ENCODE results near the gene HNRNPC.
"Not testable (repeated sequence)": the region's sequence is repeated elsewhere in the genome, so short reads cannot be mapped to it uniquely, and the experiment has no call there.

The HNRNPC gene

GRCh38 chr14:21244544-21244943 is 24.7 kb downstream of the HNRNPC start:
- no peak for ATAC-seq
- DNase-seq = no peak

DNA sequence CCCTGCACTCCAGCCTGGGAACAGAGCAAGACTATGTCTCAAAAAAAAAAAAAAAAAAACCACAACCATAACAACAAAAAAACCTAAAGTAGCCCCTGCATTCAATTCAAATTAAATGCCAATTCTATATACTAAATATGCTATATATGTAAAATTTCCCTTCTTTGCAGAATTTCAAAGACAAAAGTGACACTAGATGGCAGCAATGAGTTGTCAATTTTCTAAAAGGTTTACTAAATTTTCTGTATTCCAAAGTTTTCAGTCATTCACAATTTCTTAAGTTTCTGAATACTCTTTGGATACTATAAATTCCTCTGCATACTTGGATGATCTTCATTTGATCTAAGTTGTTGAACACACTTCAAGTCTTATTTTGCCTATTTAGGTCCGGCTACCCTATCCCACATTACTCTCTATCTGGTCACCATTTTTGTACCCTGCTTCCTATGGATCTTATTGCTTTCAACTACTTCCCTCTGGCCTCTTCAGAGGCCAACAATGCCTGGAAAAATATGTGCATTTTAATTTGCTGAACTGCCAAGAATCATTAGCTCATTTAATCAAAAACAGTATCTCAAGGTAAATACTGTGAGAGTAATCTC is 27.9 kb downstream of the HNRNPC start:
- no peak for DNase-seq
- ATAC-seq = no peak

DNA sequence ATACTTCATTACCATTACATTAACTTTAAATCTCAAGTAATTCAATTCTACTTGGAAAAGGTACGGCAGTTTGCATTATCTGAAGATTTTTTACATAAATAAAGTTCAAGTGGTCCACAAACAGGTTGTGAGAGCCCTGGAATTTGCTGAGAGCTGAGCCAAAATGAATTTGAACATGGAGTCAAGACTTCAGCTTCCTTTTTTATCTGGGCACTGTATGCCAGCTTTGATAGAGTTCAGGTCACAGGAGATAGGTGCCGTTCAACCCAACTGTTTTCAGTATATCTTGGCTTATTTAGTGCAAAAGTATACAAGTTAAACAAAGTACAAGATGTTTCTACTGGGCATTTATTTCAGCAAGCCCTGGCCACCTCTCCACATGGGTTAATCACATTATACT is 28.8 kb downstream of the HNRNPC start:
- no peak for ATAC-seq
- no peak for DNase-seq

- ATAC-seq (no peak), DNase-seq (no peak)
Observed at GRCh38 chr14:21238823-21239518, 30.3 kb downstream of the HNRNPC start.

DNA sequence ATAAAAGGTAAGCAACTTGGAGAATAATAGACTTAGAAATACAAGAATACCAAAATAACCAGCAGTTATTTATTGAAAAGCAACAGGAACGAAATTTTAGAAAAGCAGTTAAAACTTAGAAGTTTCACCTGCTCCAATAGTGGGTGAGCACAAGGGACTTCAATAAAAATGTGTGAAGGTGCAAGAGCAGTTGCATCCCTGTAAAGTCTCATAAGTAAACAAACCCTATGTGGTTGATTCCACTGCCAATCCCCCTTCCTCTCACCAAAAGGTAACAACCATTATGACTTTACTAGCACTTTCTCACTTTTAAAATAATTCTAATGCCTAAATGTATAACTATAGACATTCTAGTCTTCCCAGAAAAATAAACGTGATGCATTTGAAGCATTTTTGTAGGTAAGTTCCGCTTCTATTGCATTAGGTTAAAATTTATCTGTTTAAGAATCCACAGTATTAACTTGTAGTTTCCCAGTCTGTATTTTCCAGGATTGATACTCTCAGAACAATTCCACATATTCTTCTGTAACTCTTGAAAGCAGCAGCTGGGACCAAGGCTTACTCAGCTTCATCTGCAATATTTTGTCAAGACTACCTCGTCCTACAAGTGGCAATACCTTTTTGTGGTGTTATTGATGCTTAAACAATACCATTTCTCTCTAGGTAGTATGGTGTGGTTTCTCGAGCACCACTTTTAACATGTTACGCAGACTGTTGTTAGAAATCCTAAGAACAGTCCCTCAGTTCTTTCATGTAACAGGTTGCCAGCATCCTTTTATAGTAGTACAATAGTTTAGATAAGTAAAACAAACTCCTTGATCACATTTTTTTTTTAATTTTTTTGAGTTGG is 32.1 kb downstream of the HNRNPC start:
- DNase-seq (no peak), ATAC-seq (no peak)

DNA sequence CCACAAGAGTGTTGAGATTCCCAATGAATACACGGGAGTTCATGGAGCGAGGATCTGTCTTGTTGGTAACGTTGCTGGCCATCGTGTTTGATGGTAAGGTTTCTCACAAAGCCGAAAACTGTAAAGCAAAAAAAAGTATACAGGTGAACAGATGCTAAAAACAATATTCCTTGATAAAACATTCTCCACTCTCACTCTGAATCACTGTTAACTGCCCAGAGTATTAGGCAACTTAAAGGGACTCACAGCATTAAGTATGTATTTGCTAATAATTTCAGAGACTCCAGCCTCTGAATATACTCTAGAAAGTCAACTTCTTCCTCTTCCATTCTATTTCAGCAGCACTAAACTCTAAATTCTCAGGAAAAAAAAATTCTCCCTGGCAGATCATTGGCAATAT is 35.1 kb downstream of the HNRNPC start:
- DNase-seq = no peak
- no peak for ATAC-seq

DNA sequence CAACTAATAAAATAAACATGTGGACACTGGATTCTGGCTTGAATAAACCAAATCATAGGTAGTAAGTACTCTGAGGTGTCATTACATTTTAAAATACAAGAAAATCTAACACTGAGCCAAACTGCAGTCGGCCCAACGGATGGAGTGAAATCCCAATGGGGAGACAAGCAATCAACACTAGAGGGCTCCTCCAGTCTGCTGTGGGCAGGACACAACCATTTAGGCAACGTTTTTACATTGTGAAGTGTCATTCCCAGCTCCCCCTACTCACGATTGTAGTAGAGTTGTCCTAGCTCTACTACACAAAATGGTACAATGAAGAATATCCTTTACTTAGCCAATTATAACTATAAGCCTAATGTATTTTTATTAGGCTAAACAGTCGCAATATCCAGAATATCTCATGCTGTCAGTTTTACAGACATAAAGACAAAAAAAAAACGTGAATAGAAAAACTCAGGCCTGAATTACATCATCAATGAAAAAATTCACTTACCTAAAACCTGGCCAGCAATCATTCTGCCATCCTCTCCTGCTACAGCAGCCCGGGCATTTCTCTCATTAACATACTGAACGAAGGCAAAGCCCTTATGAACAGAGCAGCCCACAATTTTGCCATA is 35.7 kb downstream of the HNRNPC start:
- ATAC-seq (no peak), DNase-seq (no peak)

DNA sequence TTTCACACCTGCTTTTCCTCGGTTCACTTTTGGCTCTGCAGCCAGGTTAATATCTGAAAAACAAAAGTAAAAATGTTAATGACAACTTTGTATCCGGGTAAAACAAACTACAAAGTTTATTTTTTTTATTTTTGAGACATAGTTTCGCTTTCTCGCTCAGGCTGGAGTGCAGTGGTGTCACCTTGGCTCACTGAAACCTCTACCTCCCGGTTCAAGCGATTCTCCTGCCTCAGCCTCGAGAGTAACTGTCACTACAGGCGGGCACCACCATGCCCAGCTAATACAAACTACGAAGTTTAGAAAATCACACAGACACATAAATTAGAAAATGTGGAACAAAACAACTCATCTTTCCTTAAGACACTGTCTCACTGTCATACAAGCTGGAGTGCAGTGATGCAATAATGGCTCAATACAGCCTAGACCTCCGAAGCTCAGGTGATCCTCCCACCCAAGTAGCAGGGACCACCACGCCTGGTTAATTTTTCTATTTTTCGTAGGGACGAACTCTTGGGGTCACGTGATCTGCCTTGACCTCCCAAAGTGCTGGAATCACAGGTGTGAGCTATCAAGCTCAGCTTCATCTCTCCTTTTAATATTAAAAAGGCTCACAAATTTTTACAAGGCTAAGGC is 38.1 kb downstream of the HNRNPC start:
- DNase-seq (no peak), ATAC-seq (no peak)

DNA sequence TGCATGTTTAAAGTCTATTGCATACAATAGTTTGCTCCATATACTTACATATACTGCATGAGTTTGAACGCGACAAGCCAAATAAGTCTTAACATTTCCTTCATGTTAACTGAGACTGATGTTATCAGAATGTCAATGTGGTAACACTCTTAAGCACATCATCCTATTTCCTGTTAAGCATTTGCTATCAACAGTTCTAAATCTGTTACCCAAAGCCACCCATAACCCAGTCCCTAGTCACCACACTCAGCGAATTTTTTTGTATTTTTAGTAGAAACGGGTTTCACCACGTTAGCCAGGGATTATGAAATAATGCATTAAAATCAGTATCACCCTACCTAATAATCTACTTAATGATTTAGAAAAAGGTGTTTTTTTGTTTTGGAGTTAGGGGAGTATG is 39.4 kb downstream of the HNRNPC start:
- no peak for DNase-seq

GRCh38 chr14:21227981-21228380 is 41.3 kb downstream of the HNRNPC start:
- no peak for DNase-seq
- ATAC-seq = no peak

More for the DNA sequence above, 39.4 kb downstream of the HNRNPC start:
- ATAC-seq = peak; percentile 82

DNA sequence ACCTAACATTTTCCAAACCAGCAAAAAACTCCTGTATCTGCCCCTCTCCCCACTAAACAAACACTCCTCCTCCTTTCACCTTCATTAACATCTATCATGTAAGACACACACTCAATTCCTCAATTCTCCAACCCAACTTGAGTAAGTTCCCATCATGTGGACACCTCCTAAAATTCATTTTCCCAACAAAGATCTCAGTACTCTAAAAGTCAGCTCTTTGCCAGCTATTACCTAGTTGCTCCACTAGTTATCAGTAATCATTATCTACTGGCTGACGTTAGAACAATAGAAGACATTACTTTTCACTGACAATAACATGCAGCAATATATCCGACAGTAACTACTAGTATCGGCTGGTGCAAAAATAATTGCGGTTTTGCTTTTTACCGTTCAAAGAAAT is 42.1 kb downstream of the HNRNPC start:
- DNase-seq (no peak), ATAC-seq (no peak)

GRCh38 chr14:21226467-21226866 is 42.8 kb downstream of the HNRNPC start:
- DNase-seq = no peak
- no peak for ATAC-seq

DNA sequence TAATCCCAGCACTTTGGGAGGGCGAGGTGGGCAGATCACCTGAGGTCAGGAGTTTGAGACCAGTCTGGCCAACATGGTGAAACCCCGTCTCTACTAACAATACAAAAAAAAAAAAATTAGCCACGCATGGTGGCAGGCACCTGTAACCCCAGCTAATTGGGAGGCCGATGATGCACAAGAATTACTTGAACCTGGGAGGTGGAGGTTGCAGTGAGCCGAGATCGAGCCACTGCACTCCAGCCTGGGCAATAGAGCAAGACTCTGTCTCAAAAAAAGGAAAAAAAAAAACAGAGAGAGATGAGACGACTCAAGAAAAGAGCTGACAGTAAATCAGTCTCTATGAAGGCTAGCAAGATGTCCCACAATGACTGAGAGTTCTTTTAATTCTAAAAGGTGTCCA is 44.1 kb downstream of the HNRNPC start:
- ATAC-seq = not testable (repeated sequence)

GRCh38 chr14:21220874-21221477 is 48.3 kb downstream of the HNRNPC start:
- ATAC-seq (peak; percentile 5), DNase-seq (no peak)

More for the DNA sequence above, 44.1 kb downstream of the HNRNPC start:
- not testable (repeated sequence) for DNase-seq

- ATAC-seq (peak; percentile 15), DNase-seq (no peak)
Observed at GRCh38 chr14:21219561-21220111, 49.6 kb downstream of the HNRNPC start.

DNA sequence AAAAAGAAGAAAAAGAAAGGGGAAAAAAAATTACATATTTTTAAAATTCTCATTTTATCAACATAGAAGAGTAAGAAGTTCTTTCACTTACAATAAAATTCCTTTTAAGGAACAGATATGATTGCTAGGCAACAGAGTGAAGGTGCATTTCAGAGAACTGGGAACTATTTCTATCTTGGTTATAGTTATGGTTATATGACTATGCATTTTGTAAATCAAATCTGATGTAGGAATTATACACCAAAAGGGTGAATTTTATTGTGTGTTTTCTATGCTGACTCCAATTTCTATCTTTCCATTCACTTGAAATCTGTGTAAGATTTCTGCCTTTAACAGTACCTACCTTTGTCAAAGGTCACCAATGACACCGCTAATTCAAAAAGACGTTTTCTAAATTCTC is 50.1 kb downstream of the HNRNPC start:
- DNase-seq = no peak
- ATAC-seq = no peak

- DNase-seq (no peak), ATAC-seq (no peak)
Observed at GRCh38 chr14:21215879-21216251, 53.4 kb downstream of the HNRNPC start.

DNA sequence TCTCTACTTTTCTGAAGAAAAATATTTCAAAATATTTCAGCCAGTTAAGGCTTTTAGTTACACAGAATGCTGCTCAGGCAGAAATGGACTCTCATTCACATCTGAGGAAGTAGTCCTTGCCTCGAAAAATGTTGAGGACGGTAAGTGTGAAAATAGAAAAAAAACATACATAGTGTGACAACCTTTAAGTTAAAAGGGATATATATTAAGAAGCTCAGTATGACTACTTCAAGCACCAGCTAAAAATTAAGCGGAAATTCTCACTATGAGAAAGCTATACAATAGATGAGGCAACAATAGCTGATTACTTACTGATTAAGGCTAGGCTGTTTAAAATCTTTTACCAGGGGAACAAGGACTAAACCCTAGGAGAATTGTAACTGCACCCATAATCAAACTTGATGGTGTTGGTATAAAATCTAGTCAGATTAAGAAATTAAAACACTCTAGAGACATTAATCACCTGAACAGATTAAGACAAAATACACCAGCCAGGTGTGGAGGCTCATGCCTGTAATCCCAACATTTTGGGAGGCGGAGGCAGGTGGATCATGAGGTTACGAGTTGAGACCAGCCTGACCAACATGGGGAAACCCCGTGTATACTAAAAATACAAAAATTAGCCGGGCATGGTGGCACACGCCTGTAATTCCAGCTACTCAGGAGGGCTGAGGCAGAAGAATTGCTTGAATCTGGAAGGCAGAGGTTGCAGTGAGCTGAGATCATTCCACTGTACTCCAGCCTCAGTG is 53.9 kb downstream of the HNRNPC start:
- ATAC-seq = no peak
- no peak for DNase-seq

GRCh38 chr14:21213652-21214051 is 55.6 kb downstream of the HNRNPC start:
- ATAC-seq = no peak
- DNase-seq = no peak

DNA sequence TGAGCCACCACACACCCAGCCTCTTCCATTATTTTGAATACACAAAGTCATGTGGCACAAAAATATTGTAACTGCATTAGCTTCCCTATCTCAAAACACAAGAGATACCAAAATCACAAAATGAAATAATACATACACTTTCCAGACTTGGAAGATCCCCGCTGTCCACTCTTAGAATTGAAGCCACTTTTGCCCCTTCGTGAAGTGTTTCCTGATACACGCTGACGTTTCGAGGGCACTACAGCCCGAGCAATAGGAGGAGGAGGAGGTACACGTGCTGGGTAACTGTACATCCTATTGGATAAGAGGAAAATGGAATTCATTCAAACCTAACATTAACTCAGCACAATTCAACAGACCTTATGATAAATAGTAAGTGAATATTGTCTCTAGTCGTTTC is 56.4 kb downstream of the HNRNPC start:
- DNase-seq, ATAC-seq: not testable (repeated sequence)

DNA sequence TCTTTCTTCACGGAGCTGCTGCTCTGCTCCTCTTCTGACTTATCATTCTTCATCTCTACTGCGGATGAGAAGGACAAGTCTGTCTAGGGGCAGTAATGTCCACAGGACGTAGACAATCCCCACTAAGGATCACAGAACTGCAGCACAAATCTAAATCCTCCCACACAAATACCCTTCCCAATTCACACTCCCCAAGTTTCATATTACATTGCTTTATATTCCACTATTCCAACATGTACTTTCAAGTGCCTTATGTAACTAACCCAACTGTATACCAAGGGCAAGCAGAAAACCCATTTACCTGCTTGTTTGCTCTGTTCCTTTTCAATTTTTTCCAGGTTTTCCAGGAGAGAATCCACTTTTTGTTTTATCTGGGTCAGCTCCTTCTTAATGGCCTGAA is 57.7 kb downstream of the HNRNPC start:
- DNase-seq (no peak), ATAC-seq (no peak)
